HL-60 (cell line): ENCODE measurements around the gene ZNF579.

Experiments used
- CTCF ChIP-seq: IDR thresholded peaks from one replicate; pipeline ENCODE4 v1.5.1; 2011; ENCODE audit warnings: low read length, control low read depth, inconsistent platforms; ENCODE audit not compliant: insufficient read depth
- GABPA ChIP-seq: IDR thresholded peaks from 2 replicates; pipeline ENCODE4 v1.6.1; 2012; ENCODE audit warnings: low read depth
- POLR2AphosphoS5 ChIP-seq: IDR thresholded peaks from 2 replicates; pipeline ENCODE4 v1.6.1; 2012; ENCODE audit warnings: low read depth
- REST ChIP-seq: IDR thresholded peaks from 2 replicates; pipeline ENCODE4 v1.6.1; 2012; ENCODE audit warnings: low read depth; ENCODE audit not compliant: insufficient replicate concordance
- SPI1 ChIP-seq: IDR thresholded peaks from 2 replicates; pipeline ENCODE4 v1.6.1; 2012; ENCODE audit warnings: low read depth, mild to moderate bottlenecking, borderline replicate concordance

DNA sequence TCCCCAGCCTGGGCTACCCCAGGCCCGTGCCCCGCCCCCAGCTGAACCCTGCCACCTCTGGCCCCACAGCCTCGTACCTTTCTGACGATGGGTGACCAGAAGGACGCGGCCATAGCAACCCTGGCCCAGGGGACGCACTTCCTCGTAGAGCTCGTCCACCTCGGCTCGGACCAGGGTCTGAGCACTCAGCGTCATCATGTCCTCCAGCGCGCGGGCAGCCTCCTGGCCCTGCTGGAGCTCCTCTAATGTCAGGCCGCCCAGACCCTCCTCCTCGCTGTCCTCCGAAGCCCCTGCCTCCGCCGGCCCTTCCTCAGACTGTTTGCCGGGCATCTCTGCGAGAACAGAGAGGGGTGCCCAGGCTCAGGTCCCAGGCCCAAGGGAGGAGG is 44.7 kb downstream of the ZNF579 start:
- TF ChIP-seq CTCF (no peak), POLR2AphosphoS5 (no peak), GABPA (no peak), REST (no peak), SPI1 (no peak)
